Stimulated activated CD4-positive, alpha-beta T cell treated with anti-CD3 and anti-CD28 coated beads, Interleukin-12 subunit alpha, Interleukin-12 subunit beta, amount 100 ng/mL, for 4 hours (primary cell): ENCODE data around the gene EIF3CL.
"Not testable (repeated sequence)": the region's sequence is repeated elsewhere in the genome, so short reads cannot be mapped to it uniquely, and the experiment has no call there.

ENCODE experiments used
- DNase-seq: peaks from one replicate; pipeline ENCODE4 v3.0.0-alpha.2; 2020

Gene EIF3CL

DNA sequence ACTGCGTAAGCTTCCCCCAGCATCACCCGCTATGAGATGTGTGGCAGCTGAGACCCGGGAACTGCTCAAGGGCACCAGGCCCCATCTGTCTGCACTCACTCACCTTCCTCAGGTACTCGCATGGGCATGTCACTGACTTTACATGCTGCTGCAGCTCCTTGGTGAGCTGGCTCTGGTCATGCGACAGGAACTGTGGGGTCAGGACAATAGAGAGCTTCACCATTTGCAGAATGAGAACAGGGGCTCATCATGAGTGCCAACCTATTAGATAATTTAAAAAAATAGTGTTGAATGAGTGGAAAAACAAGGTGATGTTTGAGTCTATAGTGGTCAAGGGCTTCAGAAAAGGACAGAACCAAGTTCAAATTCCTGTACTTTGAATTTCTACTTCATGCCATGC is 41.0 kb downstream of the EIF3CL start:
- DNase-seq = not testable (repeated sequence)

DNA sequence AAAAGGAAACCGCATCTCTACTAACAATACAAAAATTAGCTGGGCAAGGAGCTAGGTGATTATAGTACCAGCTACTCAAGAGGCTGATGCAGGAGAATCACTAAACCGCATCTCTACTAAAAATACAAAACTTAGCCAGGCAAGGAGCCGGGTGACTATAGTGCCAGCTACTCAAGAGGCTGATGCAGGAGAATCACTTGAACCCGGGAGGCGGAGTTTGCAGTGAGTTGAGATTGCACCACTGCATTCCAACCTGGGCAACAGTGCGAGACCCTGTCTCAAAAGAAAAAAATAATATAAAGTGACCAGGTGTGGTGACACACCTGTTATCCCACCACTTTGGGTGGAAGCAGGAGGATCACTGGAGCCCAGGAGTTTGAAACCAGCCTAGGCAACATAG is 65.4 kb downstream of the EIF3CL start:
- not testable (repeated sequence) for DNase-seq

DNA sequence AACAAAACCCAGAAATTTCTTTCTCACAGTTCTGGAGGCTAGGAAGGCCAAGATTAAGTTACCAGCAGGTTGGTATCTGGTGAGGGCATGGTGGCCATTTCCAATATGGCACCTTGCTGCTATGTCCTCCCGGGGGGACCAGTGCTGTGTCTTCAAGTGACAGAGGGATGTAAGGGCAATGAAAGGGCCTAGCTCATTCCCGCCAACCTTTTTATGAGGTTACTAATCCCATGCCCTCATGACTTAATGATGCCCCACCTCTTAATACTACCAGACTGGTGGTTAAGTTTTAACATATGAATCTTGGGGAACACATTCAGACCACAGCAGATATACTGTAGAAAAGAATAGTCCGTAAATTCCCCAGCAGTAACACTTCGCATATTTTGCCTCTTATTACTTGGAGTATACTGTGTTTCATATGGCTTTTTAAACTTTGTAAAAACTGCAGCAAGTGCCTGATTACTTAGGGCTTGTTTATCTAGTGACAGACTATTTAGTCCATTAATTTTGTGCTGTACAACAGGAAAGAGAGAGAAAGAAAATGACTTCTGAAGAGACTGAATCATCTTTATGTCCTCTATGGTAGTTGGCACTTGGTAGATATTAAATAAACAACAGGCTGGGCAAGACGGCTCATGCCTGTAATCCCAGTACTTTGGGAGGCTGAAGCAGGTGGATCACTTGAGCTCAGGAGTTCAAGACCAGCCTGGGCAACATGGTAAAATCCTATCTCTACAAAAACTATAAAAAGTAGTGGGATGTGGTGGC is 66.5 kb downstream of the EIF3CL start:
- not testable (repeated sequence) for DNase-seq

DNA sequence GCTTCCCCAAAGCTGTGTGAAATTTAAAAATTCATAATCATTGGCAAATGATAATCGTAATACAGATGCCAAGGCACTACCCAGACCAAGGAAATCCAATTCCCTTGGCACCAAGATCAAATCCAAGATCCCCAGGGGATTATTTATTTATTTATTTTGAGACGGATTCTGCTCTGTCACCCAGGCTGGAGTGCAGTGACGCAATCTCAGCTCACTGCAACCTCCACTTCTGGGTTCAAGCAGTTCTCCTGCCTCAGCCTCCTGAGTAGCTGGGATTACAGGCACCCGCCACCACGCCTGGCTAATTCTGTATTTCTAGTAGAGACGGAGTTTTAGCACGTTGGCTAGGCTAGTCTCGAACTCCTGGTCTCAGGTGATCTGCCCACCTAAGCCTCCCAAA is 68.0 kb downstream of the EIF3CL start:
- not testable (repeated sequence) for DNase-seq

DNA sequence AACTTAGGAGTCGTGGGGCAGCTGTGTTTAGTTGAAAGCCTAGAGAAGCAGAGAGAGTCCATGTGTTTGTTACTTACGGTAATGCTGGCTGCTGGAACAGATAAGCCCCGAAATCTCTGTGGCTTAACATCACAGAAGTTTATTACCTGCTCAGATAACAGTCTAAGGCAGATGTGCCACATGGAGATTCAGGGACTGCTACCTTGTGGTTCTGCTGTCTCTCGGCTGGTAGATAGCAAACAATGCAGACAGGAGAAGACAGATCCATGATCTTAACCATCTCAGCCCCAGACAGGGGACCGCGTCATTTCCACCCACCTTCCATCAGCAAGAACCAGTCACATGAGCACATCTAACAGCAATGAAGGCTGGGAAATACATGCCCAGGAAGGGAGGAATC is 71.0 kb downstream of the EIF3CL start:
- not testable (repeated sequence) for DNase-seq

DNA sequence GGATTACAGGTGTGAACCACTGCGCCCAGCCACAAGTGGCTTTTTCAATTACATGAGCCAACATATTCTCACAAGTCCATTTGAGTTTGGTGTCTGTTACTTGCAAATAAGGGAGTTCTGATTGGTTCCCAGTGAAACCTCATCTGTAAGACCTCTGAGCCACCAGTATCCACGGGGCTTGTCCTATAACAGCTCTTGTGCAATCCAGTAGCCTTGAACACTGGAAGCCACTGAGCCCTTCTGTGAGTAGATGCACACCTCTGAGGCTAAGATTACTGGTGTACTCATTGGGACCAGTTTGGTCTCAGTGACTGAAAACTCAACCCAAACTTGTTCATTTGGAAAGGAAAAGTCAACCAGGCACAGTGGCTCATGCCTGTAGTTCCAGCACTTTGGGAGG is 72.7 kb downstream of the EIF3CL start:
- DNase-seq = not testable (repeated sequence)

DNA sequence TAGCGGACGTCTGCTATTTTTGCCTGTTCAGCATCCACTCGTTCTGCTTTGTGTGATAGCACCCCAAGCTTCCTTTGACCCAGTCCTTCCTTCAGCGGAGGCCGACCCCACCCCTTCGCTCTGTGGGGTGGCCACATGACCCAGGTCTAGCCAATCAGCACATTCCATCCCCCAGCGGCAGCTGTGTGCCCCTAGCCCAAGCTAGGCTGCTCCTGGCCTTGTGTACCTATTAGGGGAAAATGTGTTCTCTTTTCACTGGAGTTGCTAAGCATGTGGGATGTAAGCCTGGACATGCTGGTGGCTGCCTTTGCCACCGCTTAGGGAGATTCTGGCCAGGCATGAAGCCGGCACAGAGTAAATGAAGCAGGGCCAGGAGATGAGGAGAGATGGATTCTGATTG is 73.4 kb downstream of the EIF3CL start:
- not testable (repeated sequence) for DNase-seq
